ENCODE measurements around the gene CABP4.

DNA sequence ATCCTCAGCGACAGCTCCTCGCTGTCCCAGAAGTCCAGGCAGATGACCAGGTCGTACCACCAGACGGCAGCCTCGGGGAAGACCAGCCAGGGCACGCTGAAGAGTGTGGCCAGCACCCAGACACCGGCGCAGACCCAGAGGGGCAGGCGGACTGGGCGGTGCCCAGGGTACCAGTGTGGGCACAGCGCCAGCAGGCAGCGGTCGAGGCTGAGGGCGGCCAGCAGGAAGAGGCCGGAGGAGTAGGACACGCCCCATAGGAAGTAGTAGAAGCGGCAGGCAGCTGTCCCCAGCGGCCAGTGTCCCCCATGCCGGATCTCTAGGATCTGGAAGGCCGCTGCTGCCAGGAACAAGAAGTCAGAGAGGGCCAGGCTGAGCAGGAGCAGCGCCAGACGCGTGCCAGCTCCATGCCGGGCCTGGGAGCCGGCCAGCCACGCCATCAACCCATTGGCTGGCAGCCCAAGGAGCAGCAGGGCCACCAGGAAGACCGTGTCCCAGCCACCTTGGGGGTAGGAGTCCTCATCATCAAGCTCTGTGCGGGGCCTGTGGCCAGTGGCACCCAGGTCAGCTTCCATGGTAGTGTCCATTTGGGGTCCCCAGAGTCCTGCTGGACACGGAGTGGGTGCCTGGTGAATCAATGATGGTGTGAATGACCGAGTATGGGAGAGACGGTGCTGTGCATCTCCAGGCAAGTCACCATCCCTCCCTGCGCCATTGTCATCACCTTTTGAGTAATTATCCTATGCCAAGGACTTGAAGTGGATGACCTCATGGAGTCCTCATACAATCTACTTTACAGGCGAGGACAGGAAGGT lies 2.8 kb upstream of the CABP4 start, which contains the start of gene GPR152:
- no peak for TF ChIP-seq POLR2AphosphoS5 (IDR thresholded peaks at IDR 0.05; ENCODE audit: low read depth, low read length)
- no peak for TF ChIP-seq SPI1 (IDR thresholded peaks at IDR 0.05; ENCODE audit: low read depth, low read length)
- no peak for TF ChIP-seq POLR2A (IDR thresholded peaks at IDR 0.05; ENCODE audit: low read depth, low read length)
